ENCODE results near the gene BRPF1.

The BRPF1 gene

GRCh38 chr3:9703736-9704346 is 27.7 kb upstream of the BRPF1 start, which contains the start of gene CPNE9:
TSS of gene CPNE9 (plus strand) at chr3:9703833. CDS start at chr3:9703997, 164 bp downstream.
- DNase-seq, result no peak

- peak; percentile 31 for DNase-seq
Observed at GRCh38 chr3:9704347-9705322, 26.9 kb upstream of the BRPF1 start.

DNA sequence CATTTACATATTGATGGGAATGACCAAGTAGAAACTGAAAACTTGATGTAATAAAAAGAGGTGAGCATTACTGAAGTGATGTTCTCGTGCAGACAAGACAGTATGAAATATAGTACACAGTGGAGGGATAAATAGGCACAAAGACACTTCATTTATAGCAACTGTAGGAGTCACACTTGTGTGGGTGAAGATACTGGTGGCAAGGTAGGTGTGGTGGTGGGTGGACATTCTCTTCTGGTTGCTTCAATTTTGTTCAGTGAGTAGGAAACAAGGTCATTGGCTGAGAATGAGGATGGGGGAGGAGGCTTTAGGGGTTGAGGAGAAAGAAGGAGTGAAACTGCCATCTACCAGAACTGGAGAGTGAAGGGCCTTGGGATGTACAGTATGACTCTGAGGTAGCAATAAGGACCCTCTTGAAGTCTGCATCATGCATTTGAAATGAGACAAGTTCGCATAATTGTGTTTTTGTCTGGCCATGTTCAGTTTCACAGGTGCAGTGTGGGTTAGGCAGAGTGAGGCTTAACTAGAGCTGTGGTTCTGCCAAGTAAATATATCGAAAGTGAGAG is 21.3 kb upstream of the BRPF1 start:
- DNase-seq, result no peak

- DNase-seq, result no peak
Observed at GRCh38 chr3:9712415-9712814, 19.1 kb upstream of the BRPF1 start.

DNA sequence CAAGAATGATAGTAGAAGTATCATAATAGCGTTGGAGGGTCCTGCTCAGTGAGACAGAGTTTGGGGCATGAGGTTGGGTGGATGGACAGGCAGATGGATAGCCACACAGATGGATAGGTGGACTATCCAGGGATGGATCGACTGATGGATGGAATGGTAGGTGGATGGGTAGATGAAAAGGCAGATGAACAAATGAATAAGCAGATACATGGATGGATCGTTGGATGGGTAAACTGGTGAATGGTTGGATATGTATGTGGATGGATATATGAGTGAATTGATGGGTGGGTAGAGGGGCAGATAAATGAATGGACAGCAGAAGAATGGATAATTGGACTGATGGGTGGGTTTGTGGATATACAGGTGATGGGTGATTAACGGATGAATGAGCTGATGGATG is 18.4 kb upstream of the BRPF1 start:
- DNase-seq, result no peak

- peak; percentile 15 for DNase-seq
Observed at GRCh38 chr3:9715136-9715535, 16.4 kb upstream of the BRPF1 start.

- peak; percentile 64 for DNase-seq
Observed at GRCh38 chr3:9715764-9716437, 15.6 kb upstream of the BRPF1 start.

GRCh38 chr3:9716801-9717555 is 14.6 kb upstream of the BRPF1 start:
- no peak for DNase-seq

- DNase-seq, result no peak
Observed at GRCh38 chr3:9717563-9717962, 14.0 kb upstream of the BRPF1 start.

GRCh38 chr3:9718118-9718517 is 13.4 kb upstream of the BRPF1 start:
- DNase-seq, result no peak

DNA sequence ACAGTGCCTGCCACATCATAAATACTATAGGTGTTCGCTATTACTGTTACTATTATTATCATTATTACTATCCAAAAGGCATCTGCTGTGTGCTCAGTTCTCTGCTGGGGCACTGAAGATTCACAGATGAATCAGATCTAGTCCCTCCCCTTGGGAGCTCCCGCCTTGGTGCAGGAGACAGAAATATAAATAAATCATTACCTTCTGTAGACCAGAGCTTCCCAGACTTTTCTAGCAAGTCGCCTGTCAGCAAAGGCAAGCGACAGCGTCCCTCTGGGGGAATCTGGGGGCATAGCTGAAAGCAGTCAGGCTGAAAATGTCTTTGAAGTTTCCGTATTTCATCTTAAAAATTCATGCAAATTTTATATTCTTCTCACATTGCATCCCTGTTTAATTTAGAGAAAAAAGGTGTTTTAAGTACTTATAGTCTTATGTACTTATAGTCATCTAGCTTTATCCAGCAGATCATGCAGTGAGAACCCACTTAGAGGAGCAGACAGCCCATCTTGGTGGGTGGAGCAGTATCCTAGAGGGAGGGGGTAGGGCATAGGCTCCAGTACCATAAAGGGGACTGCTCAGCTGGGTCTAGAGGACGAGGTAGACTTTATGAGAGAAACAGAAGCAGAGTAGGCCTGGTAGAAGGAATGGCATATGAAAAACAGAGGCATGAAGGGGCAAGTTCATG is 10.4 kb upstream of the BRPF1 start:
- no peak for DNase-seq

- no peak for DNase-seq
Observed at GRCh38 chr3:9721700-9722060, 9.9 kb upstream of the BRPF1 start.

GRCh38 chr3:9725775-9726515 is 5.6 kb upstream of the BRPF1 start:
- no peak for DNase-seq

DNA sequence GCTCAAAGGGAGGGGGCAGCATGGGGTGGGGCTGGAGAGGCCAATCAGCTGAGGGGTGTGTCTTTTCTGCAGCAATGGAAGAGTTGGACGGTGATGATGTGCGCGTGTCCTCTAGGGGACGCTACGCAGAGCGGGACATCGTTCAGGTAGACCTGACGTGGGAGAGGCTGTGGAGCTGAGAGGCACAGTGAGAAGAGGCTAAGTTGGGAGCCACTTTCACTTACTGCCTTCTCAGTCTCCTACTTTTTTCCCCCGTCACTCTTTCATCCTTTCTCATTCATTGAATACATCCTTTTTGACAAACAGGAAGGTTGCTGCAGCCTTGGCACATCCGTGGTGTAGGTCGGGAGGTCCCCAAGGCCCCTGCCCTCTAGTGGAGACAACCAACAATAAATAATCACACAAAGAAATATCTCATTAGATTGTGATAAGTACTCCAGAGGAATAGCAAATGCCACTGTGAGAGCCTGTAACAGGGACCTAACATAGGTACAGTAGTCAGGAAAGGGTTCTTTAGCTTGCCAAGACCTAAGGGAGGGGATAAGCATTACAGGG is 4.4 kb upstream of the BRPF1 start:
- DNase-seq, result peak; percentile 80

GRCh38 chr3:9727743-9728142 is 3.8 kb upstream of the BRPF1 start:
- DNase-seq, result no peak

GRCh38 chr3:9729419-9729818 is 2.1 kb upstream of the BRPF1 start:
- no peak for DNase-seq

DNA sequence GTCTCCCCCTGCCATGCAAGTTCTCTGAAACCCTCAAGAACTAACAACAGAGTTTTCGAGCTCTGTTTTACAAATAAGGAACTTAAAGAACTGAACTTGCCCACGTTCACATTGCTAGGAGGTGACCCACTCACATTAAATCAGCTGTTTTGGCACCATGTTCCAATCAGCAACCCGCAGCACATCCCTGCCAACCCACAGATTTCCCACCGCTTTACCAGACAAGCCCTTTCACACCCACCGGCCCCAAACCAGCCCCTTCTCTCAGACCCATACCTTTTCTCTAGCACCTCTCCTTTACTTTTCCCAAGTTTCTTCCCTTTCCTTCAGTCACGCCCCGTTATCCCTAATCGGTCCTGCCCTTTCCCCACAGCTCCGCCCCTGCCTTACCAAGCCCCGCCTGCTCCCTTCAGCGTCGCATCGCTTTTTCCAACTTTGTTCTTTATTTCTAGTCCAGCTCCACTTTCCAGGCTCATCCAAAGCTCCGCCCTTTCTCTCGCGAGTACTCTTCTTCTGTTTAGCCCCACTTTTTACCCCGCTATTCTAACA is 804 bp upstream of the BRPF1 start:
- no peak for DNase-seq

GRCh38 chr3:9732080-9732739 is 675 bp downstream of the BRPF1 start:
- DNase-seq, result peak; percentile 61

- no peak for DNase-seq
Observed at GRCh38 chr3:9732740-9733115, 1.2 kb downstream of the BRPF1 start.

DNA sequence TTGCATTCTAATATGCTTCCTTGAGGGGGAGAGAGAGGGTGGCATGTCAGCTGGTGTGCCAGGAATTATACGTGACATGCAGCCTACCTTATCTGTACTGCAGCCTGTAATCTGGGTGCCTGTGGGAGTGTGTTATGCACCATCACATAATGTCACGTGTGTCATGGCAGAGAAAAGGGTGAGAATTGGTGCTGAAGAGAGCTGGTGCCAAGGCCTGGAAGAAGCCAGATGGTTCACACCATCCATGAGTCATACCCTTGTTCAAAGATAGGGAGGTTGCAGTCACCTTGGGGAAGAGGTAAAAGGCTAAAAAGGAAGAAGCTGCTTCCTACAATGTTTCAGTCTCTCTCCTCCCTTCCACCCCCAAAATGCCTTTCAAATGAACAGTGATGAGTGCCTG is 5.3 kb downstream of the BRPF1 start:
- peak; percentile 24 for DNase-seq

Data from activated CD4-positive, alpha-beta T cell treated with anti-CD3 and anti-CD28 coated beads for 48 hours (primary cell).